Stimulated activated CD4-positive, alpha-beta T cell treated with anti-CD3 and anti-CD28 coated beads, Interleukin-1b, Interleukin-23, amount 100 ng/mL, for 24 hours (primary cell): ENCODE data around the gene CELA1.

Source experiments
- DNase-seq, 4 experiments: peaks; one replicate each; pipeline ENCODE4 v3.0.0-alpha.2; 2020; ENCODE audit warnings: low read depth in 4 of 4, low spot score in 1 of 4

The CELA1 gene

GRCh38 chr12:51346581-51346980 is at the start of gene CELA1:
CELA1 (minus strand) TSS chr12:51346679; CDS start chr12:51346638, 41 bp downstream.
- no peak for DNase-seq

GRCh38 chr12:51395283-51396230 is 49.1 kb upstream of the CELA1 start:
- DNase-seq: no peak

GRCh38 chr12:51393676-51394545 is 47.4 kb upstream of the CELA1 start:
- peak in 1 of 4 experiments; percentile 57 for DNase-seq

GRCh38 chr12:51392556-51393237 is 46.2 kb upstream of the CELA1 start:
- DNase-seq: no peak

GRCh38 chr12:51391283-51392123 is 45.0 kb upstream of the CELA1 start, which contains the start of gene GALNT6:
GALNT6 (minus strand) TSS chr12:51391406; CDS start chr12:51379781, 11,625 bp downstream.
- peak in 3 of 4 experiments; percentile 34 to 67 (median 53) for DNase-seq

GRCh38 chr12:51390891-51391282 is 44.4 kb upstream of the CELA1 start:
- DNase-seq: no peak

- no peak for DNase-seq
These were observed 44.0 kb upstream of the CELA1 start for GRCh38 chr12:51390457-51390856.

- DNase-seq: no peak
These were observed 43.0 kb upstream of the CELA1 start for GRCh38 chr12:51389302-51389999.

- DNase-seq: no peak
These were observed 42.4 kb upstream of the CELA1 start for GRCh38 chr12:51388846-51389245.

GRCh38 chr12:51388069-51388799 is 41.8 kb upstream of the CELA1 start:
- DNase-seq: no peak

GRCh38 chr12:51386351-51386750 is 39.9 kb upstream of the CELA1 start:
- DNase-seq: no peak

GRCh38 chr12:51383269-51383905 is 36.9 kb upstream of the CELA1 start:
- DNase-seq: no peak

- DNase-seq: no peak
These were observed 35.7 kb upstream of the CELA1 start for GRCh38 chr12:51382173-51382572.

GRCh38 chr12:51381226-51382079 is 35.0 kb upstream of the CELA1 start:
- DNase-seq: no peak

- no peak for DNase-seq
These were observed 33.1 kb upstream of the CELA1 start for GRCh38 chr12:51379571-51379970.

GRCh38 chr12:51378749-51379148 is 32.3 kb upstream of the CELA1 start:
- no peak for DNase-seq
